Activated T-helper 9 cell treated with anti-CD3 and anti-CD28 coated beads, Interleukin-2, amount 50 U/mL, for 16 hours (primary cell): Measurements from ENCODE around the gene KMT5C.

Experiments used
- DNase-seq: peaks from one replicate; pipeline ENCODE4 v3.0.0-alpha.2; 2020; ENCODE audit warnings: low read depth

Gene KMT5C

GRCh38 chr19:55386493-55386971 is 46.9 kb downstream of the KMT5C start:
- peak; percentile 22 for DNase-seq

GRCh38 chr19:55387736-55388497 is 48.2 kb downstream of the KMT5C start:
- no peak for DNase-seq

GRCh38 chr19:55389386-55390317 is 50.0 kb downstream of the KMT5C start:
- no peak for DNase-seq

GRCh38 chr19:55390461-55390880 is 50.8 kb downstream of the KMT5C start:
- DNase-seq: no peak

- no peak for DNase-seq
Observed at GRCh38 chr19:55391191-55391670, 51.6 kb downstream of the KMT5C start.

- DNase-seq: no peak
Observed at GRCh38 chr19:55391702-55392615, 52.3 kb downstream of the KMT5C start.

- no peak for DNase-seq
Observed at GRCh38 chr19:55392820-55393761, 53.4 kb downstream of the KMT5C start.
